SK-MEL-5 (cell line): Measurements from ENCODE around the gene RFX3. TPM values are rescaled to one million over a fixed set of nuclear protein-coding genes. Genes with fewer than 3 reads are reported as not detected.

Source experiments
- DNase-seq: peaks from one replicate; pipeline ENCODE4 v3.0.0-alpha.2; 2016; ENCODE audit warnings: low read depth, low spot score
- in situ Hi-C: cut with HindIII; loops from 2 replicates; pipeline ENCODE4 v1.10.0; 2016; ENCODE audit warnings: low sequenced_read_pairs, high pct_unique_total_duplicates, low pct_unique_long_range_greater_than_20kb
- total RNA-seq: library from RNA; depleted of rRNA; stranded (reverse); fragments of >200 nt; shearing (Covaris generic); gene quantifications from 2 replicates; pipeline ENCODE4 v1.2.3, GENCODE V29; 2014

The RFX3 gene
- total RNA-seq, 1 experiment from 2014 or later, result 4.8 TPM

DNA sequence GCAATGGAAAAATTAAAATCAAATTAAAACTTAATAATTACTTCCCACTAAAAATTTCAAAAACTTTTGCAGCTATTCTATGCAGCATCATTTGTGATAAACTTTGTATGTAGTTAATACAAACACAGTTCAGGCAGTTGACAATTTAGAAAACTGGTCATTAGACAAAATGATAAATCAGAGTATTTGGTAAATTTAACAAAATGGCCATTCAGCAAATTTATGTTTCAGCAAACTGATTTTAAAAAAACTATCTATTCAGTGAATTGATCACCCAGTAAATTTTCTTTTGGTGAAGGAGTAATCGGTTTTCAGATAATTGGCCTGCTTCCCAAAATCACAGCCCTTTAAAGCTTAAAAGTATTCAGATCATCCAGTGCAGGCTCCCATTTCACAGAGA lies 116.3 kb downstream of the RFX3 start:
- in situ Hi-C loops, result no loop called here
- DNase-seq, result no peak

DNA sequence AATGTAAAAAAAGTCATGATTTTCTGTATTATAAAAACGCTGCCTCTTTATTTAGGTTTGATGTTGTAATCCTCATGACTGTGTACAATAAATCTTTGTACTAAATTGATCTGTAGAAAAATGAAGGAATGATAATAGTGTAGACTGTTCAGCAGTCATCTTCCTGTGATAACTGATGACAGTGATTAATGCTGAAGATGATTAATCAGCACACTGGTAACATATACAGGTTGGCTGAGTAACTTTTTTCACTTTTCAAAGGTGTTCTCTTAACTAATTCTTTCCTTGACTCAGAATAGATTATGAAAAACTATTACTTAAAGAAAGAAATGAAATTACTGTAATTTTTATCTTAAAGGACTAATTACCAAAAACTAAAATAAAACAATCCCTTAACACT lies 122.5 kb downstream of the RFX3 start:
- in situ Hi-C loops, result no loop called here
- peak; percentile 2 for DNase-seq

DNA sequence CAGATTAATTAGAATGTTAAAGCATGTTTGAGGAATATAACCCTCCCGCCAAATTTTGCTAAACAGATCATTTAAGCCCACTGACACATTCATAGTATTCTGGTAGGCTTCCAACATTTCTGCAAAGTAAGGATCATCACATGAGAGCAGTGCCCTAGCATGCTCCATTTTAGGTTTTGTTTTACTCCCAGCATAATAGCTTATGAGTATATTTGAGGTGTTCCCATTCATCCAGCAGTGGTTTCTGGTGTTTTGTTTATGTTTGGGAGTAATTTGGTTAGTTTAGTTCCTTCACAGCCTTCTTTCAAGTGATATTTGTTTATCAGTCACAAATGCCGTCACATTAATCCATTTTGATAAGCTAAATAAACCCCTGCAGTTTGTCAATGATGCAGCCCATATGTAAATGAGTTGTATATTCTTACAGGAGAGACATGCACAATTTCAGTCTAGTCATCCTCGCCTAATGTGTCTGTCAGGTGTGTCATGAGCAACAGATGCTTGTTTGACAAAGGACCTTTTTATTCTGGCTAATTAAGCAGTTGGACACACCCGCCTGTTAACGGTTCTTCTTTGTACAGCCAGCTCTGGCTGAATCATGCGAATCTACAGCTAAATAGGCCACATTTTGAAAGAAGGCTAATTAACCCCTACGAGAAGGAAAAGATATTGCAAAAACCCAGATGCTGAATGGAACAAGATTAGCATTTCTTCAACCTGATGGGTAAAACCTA lies 124.4 kb downstream of the RFX3 start:
- DNase-seq, result no peak
- in situ Hi-C loops, result no loop called here

DNA sequence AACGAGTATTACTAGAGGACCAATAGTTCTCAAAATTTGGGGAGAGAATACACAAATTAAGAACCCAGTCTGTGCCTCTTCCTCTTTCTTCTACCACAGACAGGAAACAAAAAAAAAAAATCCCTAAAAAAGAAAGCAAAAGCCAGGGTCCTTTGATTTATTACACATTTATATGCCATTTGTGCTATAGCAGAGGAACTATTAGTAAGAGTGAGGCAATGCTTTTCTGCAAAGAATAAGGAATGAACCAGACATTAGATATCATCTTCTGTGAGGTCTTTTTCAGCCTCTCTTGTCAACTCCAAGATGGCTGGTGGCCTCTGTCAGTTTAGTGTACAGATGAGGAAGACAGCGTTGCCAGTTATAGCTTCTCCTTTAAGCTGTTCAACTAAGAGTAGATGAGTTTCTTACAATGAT lies 127.6 kb downstream of the RFX3 start:
- in situ Hi-C loops, result no loop called here
- DNase-seq, result no peak

DNA sequence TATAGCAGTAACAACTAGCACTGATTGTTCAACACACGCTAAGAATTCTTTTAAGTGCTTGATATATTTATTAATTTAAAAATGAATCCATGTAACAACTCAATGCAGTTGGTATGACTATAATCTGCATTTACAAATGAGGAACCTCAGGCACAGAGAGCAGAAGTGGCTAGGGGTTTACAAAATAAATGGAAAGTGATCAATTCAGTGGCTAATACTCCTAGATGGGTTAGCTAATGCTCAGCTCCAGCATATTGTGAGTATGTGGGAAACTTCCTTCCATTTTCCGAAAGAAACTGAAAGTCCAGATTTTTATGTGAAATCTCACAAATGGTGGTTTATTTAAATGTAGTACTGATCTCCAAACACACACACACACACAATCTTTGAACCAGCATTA lies 128.0 kb downstream of the RFX3 start:
- no peak for DNase-seq
- in situ Hi-C loops, result no loop called here

DNA sequence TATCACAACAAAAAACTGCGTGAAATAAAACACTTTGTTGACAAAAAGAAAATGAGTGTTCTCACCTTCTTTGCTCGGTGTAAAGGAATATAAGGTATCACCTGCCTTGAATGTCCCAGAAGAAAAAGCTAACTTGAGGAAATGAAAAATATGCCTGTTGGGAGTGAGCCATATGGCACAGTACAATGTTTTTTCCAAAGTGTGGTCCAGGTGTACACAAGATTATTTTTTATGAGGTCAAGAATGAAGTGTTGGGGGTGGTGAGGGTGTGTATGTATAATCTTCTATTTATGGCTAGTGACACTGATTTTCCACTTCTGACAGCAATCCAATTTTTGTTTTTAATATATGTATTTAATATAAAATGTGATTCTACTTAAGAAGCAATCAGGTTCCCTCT lies 134.4 kb downstream of the RFX3 start:
- DNase-seq, result no peak
- in situ Hi-C loops, result no loop called here

DNA sequence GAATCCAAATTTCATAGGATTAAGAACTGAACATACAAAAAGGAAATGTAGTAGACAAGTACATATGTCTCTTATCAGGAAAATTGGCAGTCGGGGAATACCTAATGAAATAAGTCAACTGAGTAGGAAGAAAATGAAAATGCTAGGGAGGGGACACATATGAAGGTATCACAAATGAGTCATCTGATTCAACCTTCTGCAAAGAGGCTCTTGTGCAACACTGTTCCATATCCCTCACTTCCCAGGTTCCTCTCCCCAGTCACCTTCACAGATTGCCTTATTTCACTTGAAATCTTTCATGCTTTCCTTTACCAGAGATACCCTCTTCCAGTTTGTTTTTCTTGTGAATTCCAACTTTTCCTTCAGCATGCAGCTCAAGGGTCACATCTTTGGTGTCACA lies 139.0 kb downstream of the RFX3 start:
- DNase-seq, result no peak
- in situ Hi-C loops, result no loop called here

DNA sequence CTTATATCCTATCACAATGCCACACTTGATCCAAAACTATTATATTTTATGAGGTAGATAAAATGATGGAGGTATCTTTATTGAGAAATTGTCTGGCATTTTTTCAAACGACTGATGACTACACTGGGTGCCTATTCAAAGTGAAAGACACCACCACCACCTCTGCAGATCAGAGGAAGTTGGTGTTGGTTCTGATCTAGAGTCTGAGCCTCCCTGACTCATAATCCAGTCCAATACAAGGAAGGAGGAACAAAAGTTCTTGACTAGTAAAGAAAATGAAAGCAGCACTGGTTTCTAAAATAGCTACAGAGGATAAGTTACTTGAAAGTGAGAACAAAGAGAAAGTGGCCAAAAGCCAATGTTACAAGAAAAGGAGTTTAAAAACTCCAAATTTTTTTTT lies 139.9 kb downstream of the RFX3 start:
- in situ Hi-C loops, result no loop called here

DNA sequence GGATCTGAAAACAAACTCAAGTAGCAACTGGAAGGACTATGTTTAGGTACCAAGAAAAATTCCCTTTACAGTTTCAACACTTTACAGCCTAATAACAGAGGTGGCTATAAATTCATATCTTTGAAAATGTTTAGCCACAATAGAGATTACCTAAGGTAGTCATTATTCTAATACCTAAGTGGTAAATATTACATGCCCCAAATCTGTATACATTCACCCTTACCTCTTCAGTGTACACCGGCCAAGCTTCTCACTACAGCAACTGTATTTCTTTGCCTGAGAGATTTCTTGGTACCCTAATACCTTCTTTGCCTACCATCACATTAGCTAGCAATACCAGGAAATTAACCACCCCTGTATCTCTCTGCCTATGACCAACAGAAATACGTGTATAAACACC lies 154.0 kb downstream of the RFX3 start:
- no peak for DNase-seq
- in situ Hi-C loops, result no loop called here

More for the DNA sequence above, 139.9 kb downstream of the RFX3 start:
- no peak for DNase-seq

DNA sequence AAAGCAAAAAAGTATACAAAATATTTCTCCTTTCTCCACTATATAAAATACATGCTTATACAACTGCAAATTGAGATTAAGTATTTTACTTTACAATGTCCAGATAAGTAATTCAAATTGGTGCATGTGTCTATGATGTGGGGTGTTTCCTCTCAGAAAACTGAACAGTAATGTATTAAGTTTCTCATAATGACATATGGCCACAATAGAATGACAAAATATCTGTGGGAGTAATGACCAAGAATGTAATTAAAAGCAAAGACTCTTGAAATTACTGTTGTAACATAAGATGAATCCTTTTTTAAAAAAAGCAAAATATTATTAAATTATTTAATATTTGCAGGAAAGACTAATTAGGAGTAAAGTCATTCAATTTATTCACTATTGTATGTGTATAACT lies 155.1 kb downstream of the RFX3 start:
- in situ Hi-C loops, result no loop called here
- DNase-seq, result no peak

DNA sequence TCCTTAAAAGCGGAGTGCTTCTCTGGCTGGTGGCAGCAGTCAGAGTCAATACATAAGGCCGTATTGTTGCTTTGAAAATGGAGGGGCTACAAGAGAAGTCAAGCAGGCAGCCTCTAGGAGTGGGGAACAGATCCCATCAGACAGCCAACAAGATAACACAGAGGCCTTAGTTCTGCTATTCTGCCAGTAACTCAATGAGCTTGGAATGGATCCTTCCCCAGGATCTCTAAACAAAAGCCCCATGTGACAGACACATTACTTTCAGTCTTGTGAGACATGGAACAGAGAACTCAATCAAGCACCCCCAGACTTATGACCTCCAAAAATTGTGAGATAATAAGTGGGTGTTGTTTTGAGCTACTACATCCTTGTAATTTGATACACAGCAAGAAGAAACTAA lies 158.6 kb downstream of the RFX3 start:
- in situ Hi-C loops, result no loop called here

DNA sequence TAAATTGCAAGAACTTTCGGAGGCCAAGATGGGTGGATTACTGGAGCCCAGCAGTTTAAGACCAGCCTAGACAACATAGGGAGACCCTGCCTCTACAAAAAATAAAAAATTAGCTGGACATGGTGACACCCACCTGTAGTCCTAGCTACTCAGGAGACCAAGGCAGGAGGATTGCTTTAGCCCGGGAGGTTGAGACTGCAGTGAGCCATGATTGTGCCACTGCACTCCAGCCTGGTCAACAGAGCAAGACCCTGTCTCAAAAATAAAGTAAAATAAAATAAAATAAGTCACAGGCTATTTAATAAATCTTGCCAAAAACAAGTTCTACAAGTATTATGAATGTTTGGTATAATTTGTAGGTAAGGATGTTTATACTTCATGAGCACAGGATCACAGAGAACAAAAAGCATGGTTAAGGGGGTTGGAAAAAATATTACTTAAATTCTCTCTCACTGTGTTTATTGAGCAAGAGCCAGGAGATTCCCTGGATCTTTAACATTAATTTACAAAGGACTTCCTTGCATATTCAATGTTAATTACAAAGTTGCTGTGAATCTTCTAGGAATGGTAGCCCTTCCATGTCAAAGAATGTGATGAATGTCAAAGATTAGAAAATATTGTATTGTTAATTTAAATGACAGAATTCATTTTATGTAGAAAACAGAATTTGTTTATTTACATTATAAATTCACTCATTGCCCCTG lies 164.0 kb downstream of the RFX3 start:
- no peak for DNase-seq
- in situ Hi-C loops, result no loop called here

More for the DNA sequence above, 158.6 kb downstream of the RFX3 start:
- peak; percentile 94 for DNase-seq

DNA sequence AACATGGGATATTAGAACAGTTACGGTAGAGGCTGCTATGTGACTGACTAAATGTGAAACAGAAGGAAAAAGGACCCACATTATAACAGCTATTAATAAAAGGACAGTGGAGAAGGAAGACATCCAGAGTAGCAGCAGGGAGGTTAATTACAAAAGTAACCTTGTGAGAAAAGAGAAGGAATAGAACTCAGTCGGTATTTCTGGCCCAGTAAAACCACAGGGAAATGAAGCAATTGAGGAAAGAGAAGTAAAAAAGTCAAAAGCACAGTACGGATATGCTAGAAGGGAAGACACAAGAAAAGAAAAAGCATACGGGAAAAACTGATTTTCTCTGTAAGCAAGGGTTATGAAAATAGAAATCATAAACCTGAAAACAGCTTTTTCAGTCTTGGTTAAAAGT lies 164.7 kb downstream of the RFX3 start:
- in situ Hi-C loops, result no loop called here
- no peak for DNase-seq

DNA sequence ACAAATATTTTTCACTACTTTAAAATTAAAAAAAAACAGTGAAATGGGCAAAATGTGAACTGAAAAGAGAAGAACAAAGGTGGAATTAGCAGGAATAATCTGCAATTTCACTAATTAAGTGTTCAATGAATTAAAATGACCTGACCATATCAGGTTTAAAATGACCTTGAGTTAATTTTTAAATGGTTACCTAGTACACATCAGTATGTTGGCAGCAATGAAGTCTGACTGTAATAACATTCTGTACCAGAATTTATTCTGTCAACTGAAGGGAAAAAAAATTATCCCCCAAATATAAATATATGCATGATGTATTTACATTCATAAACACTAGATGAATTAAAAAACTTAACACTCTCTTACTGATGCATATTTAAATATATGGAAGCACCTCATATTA lies 165.6 kb downstream of the RFX3 start:
- in situ Hi-C loops, result no loop called here
- no peak for DNase-seq

DNA sequence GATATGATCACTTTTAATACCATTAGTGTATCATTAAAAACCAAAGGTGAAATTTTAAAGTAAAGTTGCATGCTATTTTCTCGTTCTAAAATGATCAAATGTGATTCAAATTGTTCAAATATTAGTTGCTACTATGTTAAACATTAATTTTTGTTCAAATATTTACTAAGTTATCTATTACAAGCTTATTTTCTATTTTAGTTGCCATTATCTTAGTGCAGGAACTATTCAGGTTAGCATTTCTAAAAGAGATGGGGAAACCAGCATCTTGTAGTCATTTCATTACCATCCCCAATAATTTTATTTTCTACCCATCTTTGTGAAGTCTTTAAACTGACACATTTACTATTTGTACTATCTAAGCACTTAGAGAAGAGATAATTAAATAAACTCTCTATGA lies 166.0 kb downstream of the RFX3 start:
- DNase-seq, result no peak
- in situ Hi-C loops, result no loop called here

DNA sequence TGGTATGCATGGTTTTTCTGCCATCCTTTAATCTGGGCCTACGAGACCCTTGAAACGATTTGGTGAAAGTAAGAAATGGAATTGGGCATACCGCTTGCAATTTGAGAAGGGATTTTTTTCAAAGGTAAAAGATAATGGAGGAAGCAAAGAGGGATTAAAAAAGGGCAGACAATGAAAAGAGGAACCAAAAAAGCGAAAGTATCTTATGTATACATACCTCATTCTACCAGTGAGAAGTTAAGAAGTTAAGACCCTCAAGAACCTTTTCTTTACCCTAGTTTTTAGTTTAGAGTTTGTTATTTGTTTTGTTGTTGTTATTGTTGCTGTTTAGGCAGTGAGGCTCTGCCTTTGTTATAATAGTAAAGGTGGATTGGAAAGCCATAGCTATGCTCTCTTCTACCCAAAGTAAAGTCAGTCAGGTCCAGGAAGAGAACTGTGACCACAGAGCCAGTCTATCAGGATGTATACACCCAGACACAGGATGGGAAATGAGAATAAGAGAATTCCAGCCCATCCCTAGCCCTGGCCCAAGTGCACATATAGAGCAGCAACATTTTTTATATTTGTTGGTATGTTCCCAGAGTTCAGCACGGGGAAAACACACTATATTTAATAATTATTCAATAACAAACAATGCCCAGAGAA lies 166.6 kb downstream of the RFX3 start:
- no peak for DNase-seq
- in situ Hi-C loops, result no loop called here

DNA sequence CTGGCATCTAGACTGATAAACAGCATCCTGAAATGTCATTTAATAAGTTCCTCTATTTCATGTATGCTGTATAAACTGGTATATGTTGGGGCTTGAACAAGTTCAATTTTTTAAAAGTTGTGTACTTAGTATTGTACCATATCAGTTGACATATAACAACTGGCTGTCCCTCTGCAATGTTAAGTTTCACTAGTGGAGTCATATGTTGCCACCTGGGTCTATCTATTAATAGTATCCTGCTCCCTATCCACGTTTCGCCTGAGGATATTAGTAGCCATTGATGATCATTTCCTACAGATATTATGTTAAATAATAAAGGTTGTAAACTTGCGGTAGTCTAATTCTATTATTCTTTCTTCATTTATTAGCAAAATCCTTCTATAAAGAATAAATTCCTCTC lies 177.6 kb downstream of the RFX3 start:
- in situ Hi-C loops, result no loop called here
- DNase-seq, result no peak

DNA sequence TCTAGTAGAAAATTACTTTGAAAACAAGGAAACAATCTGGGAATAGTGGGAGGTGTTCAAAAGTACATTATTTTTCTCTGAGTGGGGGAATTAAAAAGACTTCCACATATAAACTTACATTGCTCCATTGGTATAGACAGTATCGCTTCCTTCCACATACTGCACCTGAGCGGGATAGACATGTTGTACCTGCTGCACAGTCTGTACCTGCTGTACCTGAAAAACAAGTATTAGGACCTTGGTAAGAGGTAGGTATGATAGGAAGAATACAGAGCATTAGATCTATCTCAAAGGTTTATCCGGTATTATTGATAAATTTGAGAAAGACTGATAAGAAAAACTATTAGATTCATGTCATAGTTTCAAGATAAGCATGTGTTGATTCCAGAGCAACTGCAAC lies 179.3 kb downstream of the RFX3 start:
- no peak for DNase-seq
- in situ Hi-C loops, result no loop called here

DNA sequence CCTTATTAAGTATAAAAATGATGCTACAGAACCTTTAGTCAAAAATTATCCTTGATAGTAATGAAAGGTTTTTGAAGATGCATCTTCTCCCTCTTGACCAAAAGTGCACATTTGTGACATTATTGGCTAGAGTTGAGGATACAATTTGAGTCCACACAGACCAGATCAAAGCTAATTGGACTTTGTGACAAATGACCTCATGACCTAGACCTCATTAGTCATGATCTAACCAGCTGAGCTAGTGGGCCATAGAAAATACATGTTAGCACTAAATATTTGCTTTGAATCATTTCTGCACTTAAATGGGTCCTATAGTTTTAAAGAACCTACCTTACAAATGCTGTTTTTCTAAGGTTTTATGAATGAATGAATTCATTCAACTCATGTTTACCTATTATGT lies 182.1 kb downstream of the RFX3 start:
- DNase-seq, result no peak
- in situ Hi-C loops, result no loop called here
